SU-DHL-6 (cell line): ENCODE measurements around the gene SLFNL1.

ENCODE experiments used
- EZH2phosphoT487 ChIP-seq: fragments of 200-600 bp; sonication (generic), shearing (Covaris generic); conservative IDR thresholded peaks from 2 replicates; pipeline ENCODE4 v1.6.1; 2018; ENCODE audit warnings: mild to moderate bottlenecking, antibody characterized with exemption, low read length, moderate library complexity, mixed read lengths
- TF ChIP-seq, protein P1 (sequence below): fragments of 200-600 bp; sonication (generic); IDR thresholded peaks from one replicate; pipeline ENCODE4 v1.5.1; 2017; ENCODE audit warnings: antibody characterized with exemption, mild to moderate bottlenecking, low read length, moderate library complexity; ENCODE audit not compliant: insufficient read depth, poor library complexity, severe bottlenecking

DNA sequence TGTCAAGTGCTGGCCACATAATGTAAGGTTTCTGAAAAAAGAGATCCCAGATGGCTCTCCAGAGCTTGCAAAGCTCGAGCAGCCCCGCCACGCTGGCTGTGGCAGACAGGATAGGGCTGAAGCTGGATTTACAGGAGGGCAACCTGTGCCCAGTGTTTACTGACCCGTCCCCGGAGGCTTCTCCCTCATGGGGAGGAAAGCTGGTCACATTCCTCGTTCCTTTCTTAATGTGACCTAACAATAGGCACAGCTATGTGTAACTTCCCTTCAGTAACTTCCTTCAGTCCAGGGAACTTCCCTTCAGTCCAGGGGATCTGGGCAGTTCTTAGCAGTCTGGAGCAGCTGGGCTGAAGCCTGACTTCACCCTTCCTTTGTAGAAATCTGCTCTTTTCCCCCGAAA lies 7.7 kb downstream of the SLFNL1 start:
- TF ChIP-seq, protein P1, sequence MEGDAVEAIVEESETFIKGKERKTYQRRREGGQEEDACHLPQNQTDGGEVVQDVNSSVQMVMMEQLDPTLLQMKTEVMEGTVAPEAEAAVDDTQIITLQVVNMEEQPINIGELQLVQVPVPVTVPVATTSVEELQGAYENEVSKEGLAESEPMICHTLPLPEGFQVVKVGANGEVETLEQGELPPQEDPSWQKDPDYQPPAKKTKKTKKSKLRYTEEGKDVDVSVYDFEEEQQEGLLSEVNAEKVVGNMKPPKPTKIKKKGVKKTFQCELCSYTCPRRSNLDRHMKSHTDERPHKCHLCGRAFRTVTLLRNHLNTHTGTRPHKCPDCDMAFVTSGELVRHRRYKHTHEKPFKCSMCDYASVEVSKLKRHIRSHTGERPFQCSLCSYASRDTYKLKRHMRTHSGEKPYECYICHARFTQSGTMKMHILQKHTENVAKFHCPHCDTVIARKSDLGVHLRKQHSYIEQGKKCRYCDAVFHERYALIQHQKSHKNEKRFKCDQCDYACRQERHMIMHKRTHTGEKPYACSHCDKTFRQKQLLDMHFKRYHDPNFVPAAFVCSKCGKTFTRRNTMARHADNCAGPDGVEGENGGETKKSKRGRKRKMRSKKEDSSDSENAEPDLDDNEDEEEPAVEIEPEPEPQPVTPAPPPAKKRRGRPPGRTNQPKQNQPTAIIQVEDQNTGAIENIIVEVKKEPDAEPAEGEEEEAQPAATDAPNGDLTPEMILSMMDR = no peak
- no peak for TF ChIP-seq EZH2phosphoT487
